C4-2B (cell line): ENCODE data around the gene ZNF598.

Experiments
- ZFX ChIP-seq: fragments of 450-650 bp; IDR thresholded peaks from 2 replicates; pipeline ENCODE4 v1.6.1; 2017
- TF ChIP-seq, protein P1 (sequence below): fragments of 450-650 bp; conservative IDR thresholded peaks from 2 replicates; pipeline ENCODE4 v1.5.1; 2017; ENCODE audit warnings: mild to moderate bottlenecking

DNA sequence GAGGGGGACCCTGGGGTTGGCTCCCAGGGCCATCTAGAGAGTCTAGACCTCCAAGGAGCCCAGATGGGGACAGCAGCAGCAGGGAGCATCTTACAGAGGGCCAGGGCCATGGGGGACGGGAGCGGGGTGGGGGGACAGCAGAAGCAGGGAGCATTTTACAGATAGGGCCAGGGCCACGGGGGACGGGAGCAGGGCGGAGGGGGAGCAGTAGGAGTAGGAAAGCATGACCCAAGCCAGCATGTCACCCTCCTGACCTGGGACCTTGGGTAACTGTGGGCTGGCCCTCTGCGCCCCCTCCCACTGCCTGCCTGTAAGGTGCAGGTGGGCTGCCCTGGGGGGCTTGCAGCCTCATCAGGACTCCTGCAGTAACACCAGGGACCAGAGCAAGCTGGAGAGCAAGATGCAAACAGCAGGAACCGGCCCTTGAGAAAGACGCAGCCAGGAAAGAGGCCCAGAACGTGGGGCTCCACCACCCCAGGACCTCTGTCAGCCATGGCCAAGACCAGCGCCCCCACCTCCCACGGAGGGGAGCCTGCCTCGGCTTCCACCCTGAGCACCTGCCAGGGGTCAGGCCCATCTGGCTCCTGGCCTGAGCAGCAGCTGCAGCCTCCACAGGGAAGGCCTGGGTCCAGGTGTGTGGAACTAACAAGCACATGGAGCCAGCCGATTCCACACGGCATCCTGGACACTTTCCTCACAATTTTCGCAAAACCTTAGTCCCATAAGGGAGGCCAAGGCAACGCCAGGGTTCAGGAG lies 2.4 kb downstream of the ZNF598 start:
- TF ChIP-seq, protein P1, sequence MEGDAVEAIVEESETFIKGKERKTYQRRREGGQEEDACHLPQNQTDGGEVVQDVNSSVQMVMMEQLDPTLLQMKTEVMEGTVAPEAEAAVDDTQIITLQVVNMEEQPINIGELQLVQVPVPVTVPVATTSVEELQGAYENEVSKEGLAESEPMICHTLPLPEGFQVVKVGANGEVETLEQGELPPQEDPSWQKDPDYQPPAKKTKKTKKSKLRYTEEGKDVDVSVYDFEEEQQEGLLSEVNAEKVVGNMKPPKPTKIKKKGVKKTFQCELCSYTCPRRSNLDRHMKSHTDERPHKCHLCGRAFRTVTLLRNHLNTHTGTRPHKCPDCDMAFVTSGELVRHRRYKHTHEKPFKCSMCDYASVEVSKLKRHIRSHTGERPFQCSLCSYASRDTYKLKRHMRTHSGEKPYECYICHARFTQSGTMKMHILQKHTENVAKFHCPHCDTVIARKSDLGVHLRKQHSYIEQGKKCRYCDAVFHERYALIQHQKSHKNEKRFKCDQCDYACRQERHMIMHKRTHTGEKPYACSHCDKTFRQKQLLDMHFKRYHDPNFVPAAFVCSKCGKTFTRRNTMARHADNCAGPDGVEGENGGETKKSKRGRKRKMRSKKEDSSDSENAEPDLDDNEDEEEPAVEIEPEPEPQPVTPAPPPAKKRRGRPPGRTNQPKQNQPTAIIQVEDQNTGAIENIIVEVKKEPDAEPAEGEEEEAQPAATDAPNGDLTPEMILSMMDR = no peak
- TF ChIP-seq ZFX = no peak
